ENCODE measurements around the gene MLST8.

Gene MLST8

DNA sequence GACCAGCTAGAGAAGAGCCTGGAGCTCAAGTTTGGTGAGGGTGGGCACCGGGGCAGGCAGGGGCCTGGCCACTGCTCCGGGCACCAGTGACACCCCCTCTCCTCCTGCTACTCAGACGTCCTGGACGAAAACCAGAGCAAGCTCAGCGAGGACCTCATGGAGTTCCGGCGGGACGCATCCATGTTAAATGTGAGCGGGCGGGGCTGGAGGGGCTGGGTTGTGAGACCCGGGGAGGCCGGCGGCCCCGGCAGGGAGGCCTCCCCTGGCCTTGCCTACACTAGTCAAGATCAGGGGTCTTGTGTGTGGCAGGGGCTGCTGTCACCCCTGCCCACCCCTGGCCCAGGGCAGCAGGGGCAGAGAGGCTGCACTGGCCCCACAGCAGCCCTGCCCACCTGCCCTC, 31.9 kb upstream of the MLST8 start:
- DNase-seq (ENCODE audit: low read depth in 2 of 2): no peak

DNA sequence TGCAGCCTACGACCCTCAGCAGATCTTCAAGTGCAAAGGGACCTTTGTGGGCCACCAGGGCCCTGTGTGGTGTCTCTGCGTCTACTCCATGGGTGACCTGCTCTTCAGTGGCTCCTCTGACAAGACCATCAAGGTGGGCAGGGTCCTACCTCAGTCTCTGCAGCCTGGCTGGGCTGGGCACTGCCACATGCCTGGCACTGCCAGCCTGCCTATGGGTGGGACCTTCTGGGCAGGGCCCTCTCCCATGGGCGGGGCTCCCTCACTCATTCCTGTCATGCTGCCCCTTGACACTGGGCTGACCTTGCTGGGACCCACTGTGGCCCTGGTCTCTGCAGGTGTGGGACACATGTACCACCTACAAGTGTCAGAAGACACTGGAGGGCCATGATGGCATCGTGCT, 31.3 kb upstream of the MLST8 start:
- no peak for DNase-seq (ENCODE audit: low read depth in 2 of 2)

DNA sequence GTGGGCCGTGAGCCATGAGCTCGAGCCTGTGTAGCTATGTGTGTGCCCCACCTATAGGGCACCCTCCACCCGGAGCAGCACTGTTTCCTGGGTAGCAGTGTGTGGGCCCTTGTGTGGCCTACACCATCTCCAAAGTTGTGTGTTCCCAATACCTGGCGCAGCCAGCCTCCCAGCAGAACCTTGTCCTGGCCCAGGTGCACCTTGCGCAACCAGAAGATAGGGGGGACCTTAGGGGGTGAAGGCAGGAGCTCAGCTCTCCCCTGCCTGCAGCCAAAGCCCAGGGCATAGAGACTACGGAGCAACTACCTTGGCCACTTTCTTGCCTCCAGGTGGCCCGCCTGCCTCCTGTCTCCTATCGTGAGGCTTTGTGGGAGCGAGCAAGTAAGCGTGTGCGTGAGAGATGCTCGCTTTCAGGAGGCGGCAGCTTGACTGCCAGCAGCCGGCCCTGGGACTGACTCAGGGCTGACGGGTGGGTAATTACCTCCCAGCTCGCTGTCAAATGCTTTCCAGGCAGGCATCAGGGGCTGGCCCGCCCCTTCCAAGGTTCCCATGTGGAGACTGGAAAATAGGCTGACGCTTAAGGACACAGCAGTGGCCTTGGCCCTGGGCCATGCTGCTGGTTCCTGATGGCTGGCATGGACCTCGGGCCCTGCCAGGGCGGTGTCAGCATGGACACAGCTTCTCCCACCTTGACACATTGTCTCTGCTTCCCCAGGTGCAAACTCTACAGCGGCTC, 30.7 kb upstream of the MLST8 start:
- no peak for DNase-seq (ENCODE audit: low read depth in 2 of 2)

DNA sequence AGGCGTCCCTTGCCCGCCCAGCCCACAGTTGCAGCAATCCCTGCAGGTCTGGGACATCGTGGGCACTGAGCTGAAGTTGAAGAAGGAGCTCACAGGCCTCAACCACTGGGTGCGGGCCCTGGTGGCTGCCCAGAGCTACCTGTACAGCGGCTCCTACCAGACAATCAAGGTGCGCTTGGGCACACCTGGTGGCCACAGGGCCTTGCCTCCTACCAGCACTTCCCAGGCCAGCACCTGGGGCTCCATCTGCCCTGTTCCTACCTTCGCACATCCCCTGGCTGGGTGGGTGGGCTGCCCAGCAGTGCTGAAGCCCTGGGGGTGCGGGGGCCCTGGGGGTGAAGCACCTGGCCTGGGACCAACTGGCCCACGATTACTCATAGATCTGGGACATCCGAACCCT, 29.8 kb upstream of the MLST8 start:
- DNase-seq (ENCODE audit: low read depth in 2 of 2): no peak

DNA sequence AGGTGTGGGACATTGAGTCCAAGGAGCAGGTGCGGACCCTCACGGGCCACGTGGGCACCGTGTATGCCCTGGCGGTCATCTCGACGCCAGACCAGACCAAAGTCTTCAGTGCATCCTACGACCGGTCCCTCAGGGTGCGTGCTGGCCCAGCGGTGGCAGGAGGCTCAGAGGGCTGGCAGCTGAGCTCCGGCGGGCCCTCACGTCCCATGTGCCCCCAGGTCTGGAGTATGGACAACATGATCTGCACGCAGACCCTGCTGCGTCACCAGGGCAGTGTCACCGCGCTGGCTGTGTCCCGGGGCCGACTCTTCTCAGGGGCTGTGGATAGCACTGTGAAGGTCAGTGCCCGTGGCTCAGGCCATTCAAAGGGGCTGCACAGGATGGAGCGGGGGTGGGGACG, 29.2 kb upstream of the MLST8 start:
- DNase-seq (ENCODE audit: low read depth in 2 of 2): no peak

DNA sequence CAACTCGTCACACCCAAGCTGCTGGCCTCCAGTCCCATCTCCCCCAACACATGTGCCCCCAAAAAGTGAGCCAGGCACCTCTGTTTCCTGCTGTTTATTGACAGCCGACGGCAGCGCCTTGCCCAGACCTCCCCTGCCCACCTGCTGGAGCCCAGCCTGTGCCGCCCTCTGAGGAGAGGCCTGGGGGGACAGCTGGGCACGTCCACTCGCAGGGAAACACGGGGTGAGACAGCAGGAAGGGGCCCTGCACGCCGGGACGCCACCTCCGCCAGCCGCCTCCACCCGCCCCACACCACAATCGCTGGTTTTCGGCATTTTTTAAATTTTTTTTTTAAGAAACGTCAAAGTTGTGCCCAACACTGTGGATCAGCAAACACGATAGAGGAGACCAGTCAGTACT, 28.2 kb upstream of the MLST8 start:
- DNase-seq (ENCODE audit: low read depth in 2 of 2): no peak

DNA sequence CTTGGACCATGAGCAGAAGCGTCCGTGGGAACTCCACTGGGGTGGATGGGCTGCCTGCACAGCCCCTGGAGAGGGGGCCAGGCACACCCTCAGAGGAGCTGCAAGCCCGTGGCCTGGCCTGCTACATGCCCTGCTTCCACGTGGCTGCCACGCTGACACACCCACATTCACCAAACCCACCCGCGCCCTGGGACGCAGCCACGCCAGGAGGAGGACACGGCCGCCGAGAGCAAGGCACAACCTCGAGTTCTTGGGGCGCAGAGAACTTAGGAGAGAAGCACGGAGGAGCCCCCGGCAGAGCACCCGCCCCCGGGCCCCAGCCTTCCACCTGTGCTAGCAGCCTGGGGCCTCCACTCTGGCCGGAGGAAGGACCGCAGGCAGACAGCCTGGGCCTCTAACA, 27.7 kb upstream of the MLST8 start:
- no peak for DNase-seq (ENCODE audit: low read depth in 2 of 2)

DNA sequence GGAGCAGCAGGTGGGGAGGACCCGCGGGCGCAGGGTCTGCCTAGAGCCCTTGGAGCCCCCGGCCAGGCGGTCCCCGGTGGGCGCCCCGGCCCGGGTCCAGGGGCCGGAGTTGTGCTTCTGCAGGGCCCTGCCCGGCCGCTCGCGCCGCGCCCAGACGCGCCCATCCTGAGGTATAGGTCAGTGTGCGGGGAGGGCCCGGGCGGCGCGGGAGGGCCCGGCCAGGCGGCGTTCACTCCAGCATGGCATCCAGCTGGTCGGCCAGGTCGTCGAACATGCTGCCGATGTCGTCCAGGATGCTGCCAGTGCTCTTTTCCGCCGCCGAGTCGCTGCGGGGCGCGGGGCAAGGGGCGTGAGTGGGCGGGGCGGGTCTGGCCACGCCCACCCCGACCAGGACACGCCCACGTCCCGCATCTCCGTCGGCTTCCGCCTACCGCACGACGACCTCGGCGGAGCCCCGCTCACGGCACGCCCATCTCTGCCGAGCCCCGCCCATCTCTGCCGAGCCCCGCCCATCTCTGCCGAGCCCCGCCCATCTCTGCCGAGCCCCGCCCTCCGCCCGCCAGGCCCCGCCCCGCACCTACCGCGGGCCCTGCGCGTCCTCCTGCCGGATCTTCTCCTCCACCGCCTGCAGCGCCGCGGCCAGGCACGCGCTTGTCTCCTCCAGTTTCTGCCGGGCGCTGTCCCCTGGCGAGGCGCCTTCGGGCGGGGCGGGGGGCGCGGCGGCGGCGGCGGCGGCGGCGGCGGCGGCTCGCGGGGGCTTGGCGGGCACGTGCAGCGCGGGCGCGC, 26.7 kb upstream of the MLST8 start:
- peak in 1 of 2 donors; percentile 28 for DNase-seq (ENCODE audit: low read depth in 2 of 2)

DNA sequence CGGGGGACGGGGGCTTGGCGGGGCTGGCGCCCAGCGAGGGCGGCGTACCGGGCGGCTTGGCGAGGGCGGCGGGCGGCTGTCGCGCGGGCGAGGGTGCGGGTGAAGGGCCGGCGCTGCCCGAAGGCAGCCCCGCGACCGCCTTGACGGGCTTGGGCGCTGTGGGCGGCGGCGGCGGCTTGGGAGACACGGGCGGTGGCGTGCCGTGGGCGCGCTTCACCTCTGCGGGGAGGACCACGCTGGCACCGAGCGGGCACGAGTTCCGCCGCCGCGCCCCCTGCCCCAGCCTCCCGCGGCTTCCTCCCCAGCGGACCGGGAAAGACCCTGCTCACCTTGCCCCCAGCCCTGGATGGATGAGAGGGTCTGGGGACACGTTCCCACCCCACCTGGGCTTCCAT, 26.1 kb upstream of the MLST8 start:
- DNase-seq (ENCODE audit: low read depth in 2 of 2): no peak

DNA sequence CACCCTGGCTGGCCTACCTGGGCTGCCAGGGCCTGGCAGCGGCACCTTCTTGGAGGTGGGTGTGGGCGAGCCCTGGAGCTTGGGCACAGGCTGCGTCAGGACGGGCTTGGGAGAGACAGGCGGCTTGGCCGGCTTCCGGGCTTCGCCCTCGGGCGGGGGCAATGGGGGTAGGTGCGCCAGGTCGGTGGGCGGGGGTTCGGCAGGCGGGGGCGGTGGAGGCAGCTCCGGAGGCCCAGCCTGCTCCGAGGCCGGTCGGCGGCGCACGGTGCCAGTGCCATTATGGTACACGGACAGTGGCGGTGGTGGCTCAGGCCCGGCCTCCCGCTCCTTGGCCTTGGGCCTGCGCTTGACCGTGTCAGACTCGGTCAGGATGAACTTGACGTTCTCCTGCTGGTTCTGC, 25.7 kb upstream of the MLST8 start:
- no peak for DNase-seq (ENCODE audit: low read depth in 2 of 2)

DNA sequence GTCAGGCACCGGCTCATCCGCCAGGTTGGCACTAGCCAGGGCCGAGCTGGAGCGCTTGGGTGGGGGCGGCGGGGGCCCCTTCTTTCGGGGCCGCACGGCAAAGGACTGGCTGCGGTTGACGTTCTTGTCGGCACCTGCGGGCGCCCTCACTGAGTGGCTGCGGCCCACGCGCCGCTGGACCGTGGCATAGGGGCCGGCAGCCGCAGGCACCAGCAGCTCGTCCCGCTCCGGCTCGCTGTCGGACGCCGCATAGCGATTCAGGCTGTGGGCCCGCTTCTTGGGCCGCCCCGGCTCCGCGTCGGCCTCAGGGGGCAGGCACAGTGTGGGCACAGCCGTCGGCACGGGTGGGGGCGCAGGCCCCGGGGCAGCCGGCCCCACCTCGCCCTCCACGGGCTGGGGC, 24.8 kb upstream of the MLST8 start:
- no peak for DNase-seq (ENCODE audit: low read depth in 2 of 2)

DNA sequence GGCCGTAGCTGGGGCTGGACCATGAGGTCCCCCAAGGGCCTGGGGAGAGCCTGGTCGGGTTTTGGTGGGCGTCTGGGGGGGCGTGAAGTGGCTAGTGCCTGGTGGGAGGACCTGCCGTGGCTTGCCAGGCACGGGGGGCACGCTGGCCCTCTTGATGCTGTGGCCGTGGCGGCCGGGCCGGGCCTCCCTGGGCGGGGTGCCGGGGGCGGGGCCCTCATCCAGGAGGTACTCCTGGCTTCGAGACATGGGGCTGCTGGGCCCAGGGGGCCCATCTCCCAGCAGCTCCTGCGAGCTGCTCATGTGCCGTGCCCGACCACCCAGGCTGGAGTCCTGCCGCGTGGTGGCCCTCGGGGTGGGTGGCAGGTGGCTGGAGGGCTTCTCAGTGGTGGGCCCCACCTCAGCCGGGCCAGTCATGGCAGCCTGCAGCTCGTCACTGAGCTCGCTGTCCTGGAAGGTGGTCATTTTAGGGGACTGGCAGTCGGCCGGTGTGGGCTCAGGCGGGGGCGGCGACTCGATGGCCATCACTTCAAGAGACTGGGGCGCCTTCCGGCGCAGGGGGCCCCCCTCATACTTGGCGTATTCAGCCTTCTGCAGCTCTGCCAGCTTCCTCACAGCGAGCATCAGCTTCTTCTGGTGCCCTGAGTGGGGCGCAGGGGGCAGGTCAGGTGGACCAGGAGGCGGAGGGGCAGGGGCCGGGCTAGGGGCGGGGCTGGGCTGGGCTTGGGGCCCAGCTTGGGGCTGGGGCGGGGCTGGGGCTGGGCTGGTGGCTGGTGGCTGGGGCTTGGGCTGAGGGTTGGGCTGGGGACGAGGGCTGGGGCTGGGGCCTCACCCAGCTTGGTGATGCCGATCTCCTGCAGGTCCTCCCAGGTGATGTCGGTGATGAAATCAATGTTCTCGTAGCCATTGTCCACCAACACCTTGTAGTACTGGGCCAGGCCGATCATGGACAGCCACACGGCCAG, 24.0 kb upstream of the MLST8 start:
- no peak for DNase-seq (ENCODE audit: low read depth in 2 of 2)

DNA sequence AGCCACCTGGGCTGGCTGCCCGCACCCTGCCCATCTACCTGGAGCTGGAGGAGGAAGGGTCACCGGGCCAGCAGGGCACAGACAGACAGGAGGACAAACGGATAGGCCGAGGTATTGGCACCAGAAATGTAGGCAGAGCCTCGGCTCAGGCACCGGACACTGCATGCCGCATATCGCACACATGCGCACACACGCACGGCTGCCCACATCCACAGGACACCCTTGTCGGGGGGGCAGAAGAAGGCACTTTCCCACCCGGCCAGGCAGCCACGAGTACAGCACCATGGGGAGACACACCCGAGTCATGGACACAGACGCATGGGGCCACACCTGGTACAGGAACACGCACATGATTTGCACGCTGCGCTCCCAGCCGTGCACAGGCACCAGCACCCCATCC, 23.3 kb upstream of the MLST8 start:
- no peak for DNase-seq (ENCODE audit: low read depth in 2 of 2)

DNA sequence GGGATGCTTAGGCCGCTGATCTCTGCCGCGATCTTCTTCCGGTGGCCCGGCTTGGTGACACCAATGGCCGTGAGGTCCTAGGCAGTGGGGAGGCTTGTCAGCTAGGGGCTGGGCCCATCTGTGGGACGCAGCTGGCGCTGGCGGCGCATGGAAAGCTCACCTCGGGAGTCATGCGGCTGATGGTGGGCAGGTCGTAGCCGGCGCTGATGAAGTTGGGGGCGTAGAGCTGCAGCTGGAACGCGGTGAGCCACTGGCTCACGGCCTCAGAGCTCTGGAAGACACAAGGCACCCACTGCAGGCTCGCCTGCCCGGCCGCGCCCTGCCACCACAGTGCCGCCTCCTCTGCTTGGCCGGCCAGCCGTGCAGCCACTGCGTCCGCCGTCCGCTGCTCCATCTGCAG, 21.6 kb upstream of the MLST8 start:
- no peak for DNase-seq (ENCODE audit: low read depth in 2 of 2)

DNA sequence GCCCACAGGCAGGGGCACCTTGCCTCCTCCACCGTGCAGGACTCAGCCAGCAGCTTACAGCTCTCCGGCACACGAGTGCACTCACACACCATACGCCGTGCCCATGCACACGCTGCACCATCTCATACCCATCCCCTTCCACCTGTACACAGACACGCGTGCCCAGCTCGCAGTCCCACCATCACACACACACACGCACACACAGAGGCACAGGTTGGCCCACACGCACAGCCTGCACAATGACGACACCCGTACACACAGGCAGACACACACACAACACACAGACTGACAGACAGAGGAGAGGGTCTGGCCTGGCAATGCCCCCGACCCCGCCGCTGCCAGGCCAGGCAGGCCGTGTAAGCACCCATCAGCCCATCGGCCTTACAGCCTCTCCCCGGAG, 20.9 kb upstream of the MLST8 start:
- no peak for DNase-seq (ENCODE audit: low read depth in 2 of 2)

DNA sequence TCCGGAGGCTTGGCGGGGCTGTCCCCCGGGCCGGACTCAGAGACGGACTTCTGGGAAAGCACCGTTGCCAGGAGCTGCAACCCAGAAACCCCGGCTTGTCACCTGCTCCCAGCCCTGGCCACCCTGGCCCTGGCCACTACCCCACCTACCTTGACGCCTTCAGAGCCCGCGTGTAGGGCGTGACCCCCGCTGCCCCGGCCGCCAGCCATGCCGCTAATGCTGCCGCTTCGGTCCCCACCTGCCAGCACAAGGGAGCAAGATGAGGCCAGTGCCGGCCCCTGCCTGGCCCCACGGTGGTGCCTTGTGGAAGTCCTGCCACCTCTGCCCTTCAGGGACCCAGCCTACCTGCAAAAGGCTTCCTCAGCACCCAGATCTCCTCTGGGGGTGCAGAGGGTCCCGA, 20.3 kb upstream of the MLST8 start:
- DNase-seq (ENCODE audit: low read depth in 2 of 2): no peak

DNA sequence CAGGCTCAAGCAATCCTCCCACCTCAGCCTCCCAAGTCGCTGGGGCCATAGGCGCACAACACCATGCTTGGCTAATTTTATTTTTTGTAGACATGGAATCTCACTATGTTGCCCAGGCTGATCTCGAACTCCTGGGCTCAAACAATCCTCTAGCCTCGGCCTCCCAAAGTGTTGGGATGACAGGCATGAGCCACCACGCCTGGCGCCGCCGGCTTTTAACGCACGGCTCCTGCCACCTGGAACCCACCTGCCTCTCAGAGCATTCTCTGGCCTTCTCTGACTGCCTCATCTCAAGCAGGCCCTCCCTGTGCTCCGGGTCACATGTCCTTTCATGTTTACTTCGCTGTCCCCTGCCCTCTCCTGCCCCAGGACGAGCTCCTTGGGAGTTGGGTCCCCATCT, 19.2 kb upstream of the MLST8 start:
- no peak for DNase-seq (ENCODE audit: low read depth in 2 of 2)

DNA sequence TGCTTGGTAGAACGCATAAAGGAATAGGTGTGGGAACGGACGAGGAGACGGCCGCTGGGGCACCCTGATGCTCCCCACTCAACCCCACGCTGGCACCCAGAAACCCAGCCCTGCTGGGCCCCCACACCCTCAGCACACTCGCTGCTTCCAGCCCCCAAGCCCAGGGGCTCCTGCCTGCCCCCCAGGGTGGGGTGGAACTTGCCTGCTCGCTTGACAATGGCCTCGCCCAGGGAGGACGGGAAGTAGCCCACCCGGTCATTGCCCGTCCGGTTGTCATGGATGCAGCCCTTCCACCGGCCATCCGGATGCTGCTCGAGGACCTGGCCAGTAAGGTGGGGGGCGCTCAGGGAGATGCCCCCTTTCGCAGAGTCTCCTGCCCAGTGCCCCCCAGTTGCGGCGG, 18.7 kb upstream of the MLST8 start:
- DNase-seq (ENCODE audit: low read depth in 2 of 2): no peak

DNA sequence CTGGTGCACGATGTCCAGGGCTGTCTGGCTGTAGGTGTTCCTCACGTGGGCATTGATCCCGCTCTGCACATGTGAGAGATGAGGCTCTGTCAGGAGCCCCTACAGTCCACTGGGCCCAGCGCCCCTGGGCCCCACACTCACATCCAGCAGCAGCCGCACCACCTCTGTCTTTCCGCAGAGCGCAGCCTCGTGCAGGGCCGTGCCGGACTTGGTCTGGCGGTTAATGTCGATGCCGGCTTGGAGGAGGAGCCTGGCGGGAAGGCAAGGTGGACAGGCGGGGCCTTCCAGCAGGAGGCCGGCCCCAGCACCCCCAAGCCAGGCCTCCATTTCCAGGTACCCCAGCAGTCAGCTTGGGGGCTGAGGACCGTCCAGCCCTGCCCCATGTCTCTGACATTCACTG, 18.0 kb upstream of the MLST8 start:
- DNase-seq (ENCODE audit: low read depth in 2 of 2): no peak

DNA sequence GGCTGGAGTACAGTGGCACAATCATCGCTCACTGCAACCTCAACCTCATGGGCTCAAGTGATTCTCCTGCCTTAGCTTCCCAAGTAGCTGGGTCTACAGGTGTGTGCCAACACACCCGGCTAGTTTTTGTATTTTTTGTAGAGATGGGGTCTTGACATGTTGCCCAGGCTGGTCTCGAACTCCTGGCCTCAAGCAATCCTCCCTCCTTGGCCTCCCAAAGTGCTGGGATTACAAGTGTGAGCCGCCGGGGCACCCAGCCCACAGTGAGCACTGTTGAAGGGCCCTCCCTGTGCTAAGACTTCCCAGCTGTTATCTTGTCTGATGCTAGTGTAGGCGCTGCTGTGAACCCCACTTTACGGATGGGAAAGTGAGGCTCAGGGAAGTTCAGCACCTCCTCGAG, 16.9 kb upstream of the MLST8 start:
- DNase-seq (ENCODE audit: low read depth in 2 of 2): no peak

DNA sequence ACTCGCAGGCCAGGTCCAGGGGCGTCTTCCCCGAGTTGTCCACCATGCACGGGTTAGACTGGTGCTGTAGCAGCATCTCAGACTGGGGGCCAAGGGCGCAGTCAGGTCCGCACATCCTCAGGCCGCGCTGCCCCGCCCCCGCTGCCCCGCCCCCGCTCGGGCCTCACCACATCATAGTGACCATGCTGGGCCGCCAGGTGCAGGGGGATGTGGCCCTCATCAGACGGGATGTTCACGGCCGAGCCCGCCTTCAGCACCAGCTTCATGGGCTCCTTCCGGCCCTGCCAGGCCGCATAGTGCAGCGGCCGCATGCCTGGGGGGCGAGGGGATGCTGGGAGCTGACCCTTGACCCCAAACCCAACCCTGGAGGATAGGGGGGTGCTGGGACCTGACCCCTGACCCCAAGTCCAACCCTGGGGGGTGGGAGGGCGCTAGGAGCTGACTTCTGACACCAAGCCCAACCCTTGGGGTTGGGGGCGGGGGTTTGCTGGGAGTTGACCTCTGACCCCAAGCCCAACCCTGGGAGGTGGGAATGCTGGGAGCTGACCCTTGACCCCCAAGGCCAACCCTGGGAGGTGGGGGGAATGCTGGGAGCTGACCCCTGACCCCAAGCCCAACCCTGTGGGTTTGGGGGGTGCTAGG, 15.9 kb upstream of the MLST8 start:
- no peak for DNase-seq (ENCODE audit: low read depth in 2 of 2)
